K562 (cell line): ENCODE data around the gene ARMH3. TPM values are rescaled to one million over a fixed set of nuclear protein-coding genes. Genes with fewer than 3 reads are reported as not detected.

ENCODE experiments used
- ATAC-seq: fragments of 200-7000 bp; cut with Tn5 transposase; 3 replicates; pipeline ENCODE4 v1.9.1; 2020; ENCODE audit warnings: moderate library complexity
- BruUV-seq: library from RNA; stranded (reverse); fragments of 400-500 nt; replicated peaks from 2 replicates; lab custom pipeline; 2021; lab: Mats Ljungman, UMichigan
- CTCF ChIA-PET: fragments of 300-600 bp; formaldehyde crosslinking; extraction: SDS; loops from one replicate; lab custom pipeline; 2021; ENCODE audit warnings: low intra/inter-chr PET ratio; lab: Yijun Ruan, JAX
- POLR2A ChIA-PET: fragments of 300-600, 350-650 bp; sonication (Branson Sonifier 250); formaldehyde crosslinking; extraction: SDS; loops from one replicate; lab custom pipeline; 2021; ENCODE audit warnings: antibody characterized with exemption, inconsistent platforms; lab: Yijun Ruan, JAX
- DNase-seq, 4 experiments: peaks; one replicate each; pipeline versions ENCODE4 v3.0.0 to v3.0.0-alpha.2; 2011 to 2018; ENCODE audit warnings: low spot score in 3 of 4, mixed read lengths in 3 of 4; ENCODE audit errors: extremely low read depth in 1 of 4
- FAIRE-seq: peaks from 2 replicates; lab custom pipeline; 2011; peaks lifted over from hg19 to GRCh38; lab: Jason Lieb, UNC
- H2AFZ ChIP-seq: 2 replicates; pipeline ENCODE4 v1.6.0; 2011; ENCODE audit warnings: low read depth, low read length, control low read depth, inconsistent platforms
- H3K27ac ChIP-seq: fragments of 200-600 bp; 3 replicates; pipeline ENCODE4 v1.8.0; 2011; ENCODE audit warnings: low read depth, mild to moderate bottlenecking, control low read depth, inconsistent platforms, low read length, moderate library complexity, mixed read lengths; ENCODE audit errors: extremely low read depth
- H3K27me3 ChIP-seq, 2 experiments: fragments of 300-600 bp in 1 of 2; 2 replicates in 1 of 2; 3 replicates in 1 of 2; pipeline versions ENCODE4 v1.6.0 to v1.8.0; 2011; ENCODE audit warnings: inconsistent platforms in 2 of 2, low read length in 2 of 2, mild to moderate bottlenecking in 1 of 2, mixed read lengths in 1 of 2, moderate library complexity in 1 of 2; ENCODE audit not compliant: control insufficient read depth in 2 of 2, insufficient read depth in 2 of 2
- H3K36me3 ChIP-seq: fragments of 300-600 bp; 3 replicates; pipeline ENCODE4 v1.8.0; 2011; ENCODE audit warnings: mild to moderate bottlenecking, low read length, inconsistent platforms; ENCODE audit not compliant: control insufficient read depth, insufficient read depth
- H3K4me1 ChIP-seq, 2 experiments: fragments of 200-600 bp in 1 of 2; replicated peaks in 1 of 2; 2 replicates in 1 of 2; 3 replicates in 1 of 2; pipeline versions ENCODE4 v1.5.1 to v1.8.0; 2011; ENCODE audit warnings: inconsistent platforms in 2 of 2, low read length in 2 of 2, mild to moderate bottlenecking in 1 of 2, mixed read lengths in 1 of 2, moderate library complexity in 1 of 2; ENCODE audit not compliant: control insufficient read depth in 2 of 2, insufficient read depth in 2 of 2
- H3K4me2 ChIP-seq: 2 replicates; pipeline ENCODE4 v1.6.1; 2011; ENCODE audit warnings: low read length, control low read depth, inconsistent platforms, mixed read lengths; ENCODE audit not compliant: insufficient read depth
- H3K4me3 ChIP-seq: fragments of 200-600 bp; sonication (generic), shearing (Covaris generic); 2 replicates; pipeline ENCODE4 v1.5.1; 2016; ENCODE audit warnings: control low read depth, inconsistent platforms
- H3K79me2 ChIP-seq: fragments of 200-600 bp; 3 replicates; pipeline ENCODE4 v1.8.0; 2011; ENCODE audit warnings: low read length, inconsistent platforms; ENCODE audit not compliant: control insufficient read depth, insufficient read depth
- H3K9ac ChIP-seq, 2 experiments: 2 replicates each; pipeline versions ENCODE4 v1.6.0 to v1.6.1; 2011; ENCODE audit warnings: low read depth in 2 of 2, low read length in 2 of 2, control low read depth in 1 of 2, inconsistent platforms in 1 of 2, mild to moderate bottlenecking in 1 of 2, mixed read lengths in 1 of 2; ENCODE audit not compliant: insufficient read depth in 1 of 2
- H3K9me1 ChIP-seq: one replicate; pipeline ENCODE4 v1.6.0; 2011; ENCODE audit warnings: inconsistent platforms, mild to moderate bottlenecking, low read length, moderate library complexity; ENCODE audit not compliant: control insufficient read depth, insufficient read depth
- H3K9me3 ChIP-seq: replicated peaks from 2 replicates; pipeline ENCODE4 v1.5.1; 2011; ENCODE audit warnings: low read depth, low read length, inconsistent platforms; ENCODE audit not compliant: control insufficient read depth, insufficient read depth
- H4K20me1 ChIP-seq: replicated peaks from 2 replicates; pipeline ENCODE4 v1.6.1; 2011; ENCODE audit warnings: low read length, inconsistent platforms, mixed read lengths; ENCODE audit not compliant: control insufficient read depth, insufficient read depth
- AFF1 ChIP-seq, 2 experiments: fragments of 450-650 bp; IDR thresholded peaks; 2 replicates each; pipeline ENCODE4 v1.6.1; 2018; ENCODE audit warnings: mild to moderate bottlenecking in 2 of 2, low read depth in 1 of 2; ENCODE audit not compliant: partially characterized antibody in 2 of 2
- CCNT2 ChIP-seq: IDR thresholded peaks from 2 replicates; pipeline ENCODE4 v1.6.1; 2011; ENCODE audit warnings: borderline replicate concordance, low read depth, mild to moderate bottlenecking, moderate library complexity, mixed read lengths, low read length; ENCODE audit not compliant: insufficient read length; ENCODE audit errors: extremely low read depth
- CTBP1 ChIP-seq: fragments of 450-650 bp; IDR thresholded peaks from 2 replicates; pipeline ENCODE4 v1.6.1; 2016; ENCODE audit warnings: borderline replicate concordance
- EZH2 ChIP-seq: IDR thresholded peaks from 2 replicates; pipeline ENCODE4 v1.6.1; 2012; ENCODE audit warnings: low read depth, mild to moderate bottlenecking, inconsistent platforms, low read length, borderline replicate concordance
- FOXK2 ChIP-seq, 2 experiments: fragments of 450-650 bp; IDR thresholded peaks in 1 of 2; conservative IDR thresholded peaks in 1 of 2; 2 replicates each; pipeline ENCODE4 v1.6.1; 2016; ENCODE audit warnings: low read depth in 2 of 2, mild to moderate bottlenecking in 1 of 2
- FUS ChIP-seq: fragments of 200-400 bp; formaldehyde crosslinking; optimal IDR thresholded peaks from 2 replicates; pipeline ENCODE3; 2017; ENCODE audit warnings: low read depth, low read length
- MAFF ChIP-seq: IDR thresholded peaks from 2 replicates; pipeline ENCODE4 v1.6.1; 2012; ENCODE audit warnings: low read length, improper control_type of control experiment
- MTA1 ChIP-seq: fragments of 450-650 bp; IDR thresholded peaks from 2 replicates; pipeline ENCODE4 v1.6.1; 2017; ENCODE audit warnings: borderline replicate concordance
- PURB ChIP-seq: sonication (generic); formaldehyde crosslinking; IDR thresholded peaks from 2 replicates; pipeline ENCODE4 v1.9.0; 2021; ENCODE audit warnings: low read depth, mild to moderate bottlenecking, missing genetic modification reagents
- RNF2 ChIP-seq: sonication (generic); IDR thresholded peaks from 2 replicates; pipeline ENCODE4 v1.6.1; 2016
- THRAP3 ChIP-seq: fragments of 450-650 bp; IDR thresholded peaks from 2 replicates; pipeline ENCODE4 v1.6.1; 2016; ENCODE audit warnings: mild to moderate bottlenecking, inconsistent platforms, borderline replicate concordance
- TSC22D4 ChIP-seq: fragments of 450-650 bp; IDR thresholded peaks from 2 replicates; pipeline ENCODE4 v1.6.1; 2016; ENCODE audit warnings: missing genetic modification characterization, missing biosample characterization, control low read depth
- XRCC4 ChIP-seq: IDR thresholded peaks from one replicate; pipeline ENCODE4 v1.6.1; 2011; ENCODE audit not compliant: insufficient read depth, insufficient read length; ENCODE audit errors: extremely low read depth
- ZBTB12 ChIP-seq: fragments of 250-450 bp; sonication (Bioruptor Pico); IDR thresholded peaks from 2 replicates; pipeline ENCODE4 v1.4.0; 2020
- ZKSCAN1 ChIP-seq: fragments of 150-350 bp; IDR thresholded peaks from 2 replicates; pipeline ENCODE4 v1.6.1; 2016; ENCODE audit warnings: low read depth, low read length
- ZNF175 ChIP-seq: fragments of 200-800 bp; sonication (Bioruptor generic); IDR thresholded peaks from 2 replicates; pipeline ENCODE4 v1.6.1; 2016; ENCODE audit warnings: low read depth, mild to moderate bottlenecking, missing genetic modification characterization, missing compliant biosample characterization
- ZNF551 ChIP-seq: fragments of 250-450 bp; sonication (Bioruptor Pico); IDR thresholded peaks from 2 replicates; pipeline ENCODE4 v1.5.0; 2021; ENCODE audit warnings: mild to moderate bottlenecking, moderate library complexity
- WGBS: fragments of 100-300 bp; shearing (Covaris generic); methylation state at CpG from one replicate; pipeline ENCODE4 v1.1.6; 2016; ENCODE audit warnings: low coverage, mixed read lengths; ENCODE audit not compliant: insufficient coverage; ENCODE audit errors: missing lambda C conversion rate; 5-methylcytosine and 5-hydroxymethylcytosine counted together
- in situ Hi-C: fragments of 300-500 bp; cut with MboI; formaldehyde crosslinking; loops from 4 replicates; pipeline ENCODE4 v1.15.0; 2018; ENCODE audit warnings: inconsistent platforms, mixed read lengths
- intact Hi-C: fragments of 100-400 bp; cut with micrococcal nuclease; formaldehyde crosslinking; loops from 2 replicates; pipeline ENCODE4 v1.14.2; 2022
- polyA plus RNA-seq, 8 experiments: library from polyadenylated mRNA; depleted of rRNA in 4 of 8; stranded (reverse) in 5 of 8; unstranded in 3 of 8; fragments of >200 nt; fragmentation: Nextera tagmentation in 2 of 8; fragmentation: Illumina TruSeq in 1 of 8; extraction: Ambion mirVana in 2 of 8; extraction: Trizol in 1 of 8; gene quantifications; 2 replicates each; pipeline versions ENCODE4 v1.2.1 to v1.2.3, GENCODE V29; 2011 to 2014; ENCODE audit warnings: inconsistent platforms in 1 of 8, missing spikeins in 1 of 8
- total RNA-seq, 7 experiments: library from RNA; depleted of rRNA in 6 of 7; stranded (reverse); fragments of >200 nt in 6 of 7; fragmentation: Illumina TruSeq in 2 of 7; extraction: Trizol in 2 of 7; gene quantifications; 2 replicates each; pipeline versions ENCODE4 v1.2.1 to v1.2.3, GENCODE V29; 2011 to 2021; ENCODE audit warnings: low replicate concordance in 1 of 7

Gene ARMH3
- total and polyA plus RNA-seq, 9 of the 15 experiments (the other 6 are each of a cell fraction or from before 2014, with no cell fraction given), result 0.29 to 0.73 TPM; not detected in 7

- no peak for TF ChIP-seq ZBTB12 (CRISPR knock-in tag)
- TF ChIP-seq FOXK2 (conservative IDR thresholded peaks at IDR 0.05 in 1 of 2, IDR thresholded peaks at IDR 0.05 in 1 of 2; ENCODE audit: low read depth in 2 of 2), result no peak
- no peak for TF ChIP-seq MAFF
- TF ChIP-seq CTBP1, result no peak
- TF ChIP-seq EZH2, result no peak
- TF ChIP-seq FUS, result no peak
These were observed 160.2 kb downstream of the ARMH3 start (continued) for GRCh38 chr10:101895781-101896180.

GRCh38 chr10:101894742-101895141 is 161.2 kb downstream of the ARMH3 start:
- ChIA-PET CTCF (no interaction called here), POLR2A (no interaction called here)
- DNase-seq, result no peak
- no CpG with 5 or more reads among the region's 3 CpGs for WGBS
- ATAC-seq, result no peak
- no peaks in the 10 kb centered on the region for H3K27me3 ChIP-seq
- no peak overlapping the region for H3K4me3 ChIP-seq
- no peak overlapping the region for H2AFZ ChIP-seq
- no peaks in the 10 kb centered on the region for H3K9me3 ChIP-seq
- no peak overlapping the region for H3K4me2 ChIP-seq
- no peaks in the 10 kb centered on the region for H3K4me1 ChIP-seq
- FAIRE-seq, result no peak
- no TSS peak for BruUV-seq
- in situ Hi-C loops, result no loop called here
- H3K9me1 ChIP-seq, result no peaks in the 10 kb centered on the region
- H3K9ac ChIP-seq, result no peak overlapping the region
- intact Hi-C loops, result no loop called here
- H3K27ac ChIP-seq, result no peak overlapping the region
- H3K79me2 ChIP-seq, result no peaks in the 10 kb centered on the region
- no peaks in the 10 kb centered on the region for H4K20me1 ChIP-seq
- no peaks in the 10 kb centered on the region for H3K36me3 ChIP-seq
- TF ChIP-seq CCNT2 (no peak), AFF1 (IDR thresholded peaks at IDR 0.05; ENCODE audit: low read depth in 1 of 2, partially characterized antibody in 2 of 2) (no peak), ZKSCAN1 (no peak), ZNF551 (CRISPR knock-in tag) (no peak), THRAP3 (no peak), PURB (CRISPR knock-in tag) (no peak), RNF2 (no peak), TSC22D4 (tag) (no peak), XRCC4 (no peak), MTA1 (no peak), ZNF175 (CRISPR knock-in tag) (no peak)
